ENCODE measurements around the gene COPS7B. TPM values are rescaled to one million over a fixed set of nuclear protein-coding genes. Genes with fewer than 3 reads are reported as not detected.

The COPS7B gene
- total and polyA plus RNA-seq, 12 donors, result 15.9 to 25.3 (median 19.0) TPM

DNA sequence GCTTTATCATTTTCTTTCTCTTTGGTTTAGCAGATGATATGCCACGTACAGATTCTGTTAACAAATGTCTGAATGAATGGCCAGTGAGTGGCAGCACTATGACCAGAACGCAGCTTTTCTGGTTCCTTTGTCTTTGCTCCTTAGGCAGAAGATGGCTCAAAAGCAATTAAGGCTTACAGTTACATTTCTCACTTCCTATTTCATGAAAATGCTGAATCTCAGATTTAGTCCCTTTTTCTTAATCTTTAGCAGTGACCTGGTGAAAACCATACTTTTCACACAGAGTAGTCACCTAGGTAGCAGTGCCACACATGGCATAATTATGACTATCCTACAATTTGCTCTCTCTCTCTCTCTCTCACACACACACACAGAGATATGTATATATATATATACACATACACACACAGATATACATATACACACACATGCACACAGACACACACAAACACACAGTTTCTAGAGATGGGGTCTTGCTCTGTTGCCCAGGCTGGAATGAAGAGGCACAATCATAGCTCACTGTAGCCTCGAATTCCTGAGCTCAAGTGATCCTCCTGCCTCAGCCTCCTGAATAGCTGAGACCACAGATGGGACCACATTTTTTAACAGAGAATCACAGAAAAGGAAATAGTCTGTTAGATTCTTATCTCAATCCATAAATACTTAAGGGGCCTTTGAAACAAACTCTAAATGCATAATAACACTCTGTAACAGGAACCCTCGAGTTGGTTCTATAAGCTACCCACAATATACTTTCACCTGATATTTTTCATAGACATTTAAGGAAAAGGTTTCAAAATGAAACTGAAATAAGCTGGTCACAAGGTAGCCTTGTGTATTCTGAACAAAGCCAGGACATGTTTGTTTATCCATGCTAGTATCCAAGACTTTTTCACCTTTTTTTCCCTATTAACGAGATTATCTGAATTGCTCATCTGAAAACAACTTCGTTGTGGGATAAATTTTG is 16.8 kb upstream of the COPS7B start:
- TF ChIP-seq, protein P1, sequence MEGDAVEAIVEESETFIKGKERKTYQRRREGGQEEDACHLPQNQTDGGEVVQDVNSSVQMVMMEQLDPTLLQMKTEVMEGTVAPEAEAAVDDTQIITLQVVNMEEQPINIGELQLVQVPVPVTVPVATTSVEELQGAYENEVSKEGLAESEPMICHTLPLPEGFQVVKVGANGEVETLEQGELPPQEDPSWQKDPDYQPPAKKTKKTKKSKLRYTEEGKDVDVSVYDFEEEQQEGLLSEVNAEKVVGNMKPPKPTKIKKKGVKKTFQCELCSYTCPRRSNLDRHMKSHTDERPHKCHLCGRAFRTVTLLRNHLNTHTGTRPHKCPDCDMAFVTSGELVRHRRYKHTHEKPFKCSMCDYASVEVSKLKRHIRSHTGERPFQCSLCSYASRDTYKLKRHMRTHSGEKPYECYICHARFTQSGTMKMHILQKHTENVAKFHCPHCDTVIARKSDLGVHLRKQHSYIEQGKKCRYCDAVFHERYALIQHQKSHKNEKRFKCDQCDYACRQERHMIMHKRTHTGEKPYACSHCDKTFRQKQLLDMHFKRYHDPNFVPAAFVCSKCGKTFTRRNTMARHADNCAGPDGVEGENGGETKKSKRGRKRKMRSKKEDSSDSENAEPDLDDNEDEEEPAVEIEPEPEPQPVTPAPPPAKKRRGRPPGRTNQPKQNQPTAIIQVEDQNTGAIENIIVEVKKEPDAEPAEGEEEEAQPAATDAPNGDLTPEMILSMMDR (IDR thresholded peaks at IDR 0.05), result no peak
- no peak for DNase-seq
- H3K4me3 ChIP-seq, result no peak overlapping the region
- intact Hi-C loops (cut with DNase I), result no loop called here
- H3K27ac ChIP-seq, result no peak overlapping the region
- H3K27me3 ChIP-seq, result no peaks in the 10 kb centered on the region
- H3K4me1 ChIP-seq, result peaks cover 0 to 9% (median 0%) of the 10 kb centered on the region in 9 donors
- ATAC-seq, result no peak
- no peaks in the 10 kb centered on the region for H3K9me3 ChIP-seq
- 88 to 90% methylated on average over 6 of the region's 6 CpGs for WGBS, 2 donors
- H3K36me3 ChIP-seq, result no peaks in the 10 kb centered on the region

DNA sequence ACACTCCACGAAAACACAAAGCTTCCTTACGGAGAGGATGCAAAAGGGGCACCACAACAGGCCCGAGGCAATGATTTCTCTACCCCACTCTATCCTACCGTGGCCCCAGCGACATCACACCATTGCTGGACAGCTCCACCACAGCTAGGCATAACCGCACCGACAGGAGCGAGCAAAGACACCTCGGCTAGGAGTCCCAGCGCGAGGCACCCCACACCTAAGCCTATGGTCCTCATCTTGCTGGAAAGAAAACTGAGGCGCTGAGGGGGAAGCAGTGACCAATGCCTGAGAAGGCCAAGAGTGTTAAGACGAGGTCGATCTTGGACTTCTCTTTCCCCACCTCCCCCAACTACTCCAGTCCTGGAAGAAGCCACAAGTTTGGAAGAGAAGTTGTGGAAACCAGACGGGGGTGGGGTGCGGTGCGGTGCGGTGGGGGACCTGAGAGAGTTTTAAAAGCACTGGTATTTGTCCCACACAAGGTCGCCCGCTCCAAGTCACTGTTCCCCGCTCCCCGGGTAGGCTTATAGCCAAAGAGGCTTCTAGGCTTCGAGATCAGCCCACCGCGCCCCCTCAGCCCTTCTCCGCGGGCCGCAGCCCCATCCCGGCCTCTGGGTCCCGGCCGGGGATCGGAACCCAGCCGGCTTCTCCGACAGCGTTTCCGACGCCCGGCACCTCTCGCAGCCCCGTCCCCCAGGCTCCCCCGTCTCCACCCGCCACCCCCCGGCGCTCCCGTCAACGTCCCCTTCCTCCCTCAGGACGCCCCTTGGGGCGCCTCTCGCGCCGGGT is 5.9 kb upstream of the COPS7B start:
- intact Hi-C loops (cut with DNase I), result loop anchor here in 4 of 10 donors (10.0 kb wide), 2 partner anchors 166 to 176 kb away; no protein-coding TSS in a partner anchor
- peaks cover 0 to 4% (median 0%) of the 10 kb centered on the region in 9 donors for H3K36me3 ChIP-seq
- peaks cover 2 to 41% (median 35%) of the 10 kb centered on the region in 9 donors for H3K4me1 ChIP-seq
- ATAC-seq (peak in 1 of 8 donors; percentile 22), DNase-seq (peak in 1 of 2 donors; percentile 11)
- WGBS, 2 donors, result 6 to 8% methylated on average over 49 to 51 of the region's 51 CpGs
- no peaks in the 10 kb centered on the region for H3K9me3 ChIP-seq
- H3K27me3 ChIP-seq, result no peaks in the 10 kb centered on the region
- TF ChIP-seq, protein P1 (IDR thresholded peaks at IDR 0.05), result no peak
- H3K4me3 ChIP-seq, result peak overlapping the region; percentile 77 to 98 (median 90)
- H3K27ac ChIP-seq, result peak overlapping the region in 9 of 10 donors; percentile 81 to 95 (median 89)

DNA sequence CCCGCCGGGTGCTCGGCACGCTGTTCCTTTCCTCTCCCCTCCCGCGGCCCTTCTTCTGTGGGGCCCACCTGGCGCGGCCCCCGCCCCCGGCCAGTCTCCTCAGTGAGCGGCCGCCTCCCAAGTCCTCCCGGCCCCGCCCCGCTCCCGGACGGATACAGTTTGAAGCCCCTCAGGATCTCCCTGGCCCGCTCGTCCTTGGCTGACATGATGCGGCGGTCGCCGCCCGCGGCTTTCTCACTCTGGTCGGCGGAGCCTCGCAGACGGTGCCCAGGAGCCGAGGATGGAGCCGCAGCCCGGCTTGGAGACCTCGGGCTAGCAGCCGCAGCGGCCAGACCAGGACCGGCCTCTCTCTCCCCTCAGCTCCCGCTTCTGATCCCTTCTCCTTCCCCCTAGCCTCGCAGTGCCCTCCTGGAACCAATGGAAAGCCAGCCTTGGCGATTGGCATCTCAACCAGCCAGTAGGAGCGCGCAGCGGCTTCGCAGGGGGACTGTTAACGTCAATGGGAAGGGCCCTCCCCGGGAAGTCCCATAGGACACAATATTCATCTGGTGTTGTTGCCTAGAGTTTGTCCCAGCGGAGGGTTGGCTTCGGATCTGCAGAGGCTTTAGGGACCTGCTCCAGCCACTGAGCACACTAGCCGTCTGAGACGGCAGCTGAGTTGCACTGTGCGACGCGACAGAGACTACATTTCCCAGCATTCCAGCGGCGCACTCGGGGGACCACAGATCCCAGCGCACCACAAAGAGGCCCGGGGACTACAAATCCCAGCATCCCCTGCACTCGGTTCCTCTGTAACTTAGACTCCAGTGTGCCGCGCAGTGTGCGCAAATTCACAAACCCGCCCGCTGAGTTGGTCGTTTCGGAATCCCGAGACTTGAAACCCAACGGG is 5.1 kb upstream of the COPS7B start, which contains the start of gene PDE6D:
PDE6D (minus strand) TSS at position 374 of the 889 bp plus-strand sequence; CDS start at position 206, 168 bp downstream.
- no peaks in the 10 kb centered on the region for H3K9me3 ChIP-seq
- intact Hi-C loops (cut with DNase I), result loop anchor here in 4 of 10 donors (10.0 kb wide), 2 partner anchors 166 to 176 kb away; no protein-coding TSS in a partner anchor
- H3K4me1 ChIP-seq, result peaks cover 2 to 49% (median 43%) of the 10 kb centered on the region in 9 donors

More for the DNA sequence above, 5.1 kb upstream of the COPS7B start, which contains the start of gene PDE6D:
- ATAC-seq (peak; percentile 95 to 98 (median 96)), DNase-seq (peak; percentile 99 to 100)
- Histone ChIP-seq H3K36me3 (peaks cover 0 to 4% (median 0%) of the 10 kb centered on the region in 9 donors), H3K4me3 (peak within 1 kb of the TSS; percentile 77 to 98 (median 90)), H3K27me3 (no peaks in the 10 kb centered on the region), H3K27ac (peak within 1 kb of the TSS; percentile 43 to 95 (median 88))
- 1 to 2% methylated on average over 67 of the region's 67 CpGs for WGBS, 2 donors
- TF ChIP-seq, protein P1 (IDR thresholded peaks at IDR 0.05), result no peak
